Hepatocyte (in vitro differentiated cells): ENCODE data around the gene CROCC.

Experiments
- EZH2phosphoT487 ChIP-seq: fragments of 200-600 bp; sonication (generic); IDR thresholded peaks from one replicate; pipeline ENCODE4 v1.6.1; 2018; ENCODE audit warnings: antibody characterized with exemption, mild to moderate bottlenecking, low read depth, moderate library complexity; ENCODE audit not compliant: unreplicated experiment, severe bottlenecking
- TF ChIP-seq, protein P1 (sequence below): fragments of 200-600 bp; sonication (generic); IDR thresholded peaks from 2 replicates; pipeline ENCODE4 v1.5.1; 2016; ENCODE audit warnings: antibody characterized with exemption, mild to moderate bottlenecking; ENCODE audit not compliant: poor library complexity

DNA sequence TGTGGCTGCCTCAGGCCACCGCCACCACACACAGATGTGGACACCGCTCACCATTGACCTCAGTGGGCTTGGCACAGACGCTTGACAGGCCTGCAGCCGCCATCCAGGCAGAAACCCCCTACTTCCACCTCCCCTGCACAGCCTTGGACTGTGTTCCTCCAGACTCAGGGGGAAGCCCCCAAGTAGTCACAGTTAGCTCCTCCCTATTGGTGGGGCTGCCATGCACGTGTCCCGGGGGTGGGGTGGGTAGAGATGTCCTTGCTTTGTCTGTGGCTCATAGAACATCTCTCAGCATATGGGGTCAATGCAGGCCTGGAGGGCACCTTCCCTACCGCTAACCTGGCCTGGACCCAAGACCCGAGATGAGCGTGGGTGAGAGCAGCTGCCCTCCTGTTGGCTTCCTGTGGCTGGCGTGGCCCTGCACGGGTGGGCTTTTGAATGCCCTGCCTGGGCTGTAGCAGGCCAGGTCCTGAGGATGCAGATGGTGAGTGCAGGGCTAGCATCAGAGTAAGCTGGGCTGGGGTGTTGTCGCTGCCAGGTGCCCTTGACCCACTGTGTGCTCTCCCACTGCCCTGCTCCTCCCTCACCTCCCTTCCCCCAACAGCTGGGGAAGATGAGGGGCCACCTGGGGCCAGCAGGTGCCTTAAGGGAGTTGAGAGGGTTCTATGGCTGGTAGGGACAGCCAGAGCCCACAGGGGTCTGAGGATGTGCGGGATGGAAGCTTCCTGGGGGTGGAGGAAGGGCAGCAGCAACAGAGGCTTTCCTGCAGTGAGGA lies 6.2 kb downstream of the CROCC start:
- no peak for TF ChIP-seq EZH2phosphoT487
- TF ChIP-seq, protein P1, sequence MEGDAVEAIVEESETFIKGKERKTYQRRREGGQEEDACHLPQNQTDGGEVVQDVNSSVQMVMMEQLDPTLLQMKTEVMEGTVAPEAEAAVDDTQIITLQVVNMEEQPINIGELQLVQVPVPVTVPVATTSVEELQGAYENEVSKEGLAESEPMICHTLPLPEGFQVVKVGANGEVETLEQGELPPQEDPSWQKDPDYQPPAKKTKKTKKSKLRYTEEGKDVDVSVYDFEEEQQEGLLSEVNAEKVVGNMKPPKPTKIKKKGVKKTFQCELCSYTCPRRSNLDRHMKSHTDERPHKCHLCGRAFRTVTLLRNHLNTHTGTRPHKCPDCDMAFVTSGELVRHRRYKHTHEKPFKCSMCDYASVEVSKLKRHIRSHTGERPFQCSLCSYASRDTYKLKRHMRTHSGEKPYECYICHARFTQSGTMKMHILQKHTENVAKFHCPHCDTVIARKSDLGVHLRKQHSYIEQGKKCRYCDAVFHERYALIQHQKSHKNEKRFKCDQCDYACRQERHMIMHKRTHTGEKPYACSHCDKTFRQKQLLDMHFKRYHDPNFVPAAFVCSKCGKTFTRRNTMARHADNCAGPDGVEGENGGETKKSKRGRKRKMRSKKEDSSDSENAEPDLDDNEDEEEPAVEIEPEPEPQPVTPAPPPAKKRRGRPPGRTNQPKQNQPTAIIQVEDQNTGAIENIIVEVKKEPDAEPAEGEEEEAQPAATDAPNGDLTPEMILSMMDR: no peak
